Measurements from ENCODE around the gene CTSE.

GRCh38 chr1:206005778-206006180 is 17.9 kb downstream of the CTSE start:
- TF ChIP-seq CTCF (IDR thresholded peaks at IDR 0.05) = no peak
- no peak for TF ChIP-seq POLR2A (IDR thresholded peaks at IDR 0.05; ENCODE audit: low read depth)

All from esophagus muscularis mucosa (tissue), 3 donors.